NCI-H526 (cell line): ENCODE data around the gene MFAP1.

ENCODE experiments used
- DNase-seq, 2 experiments: peaks; one replicate each; lab custom pipeline; 2025; lab: John Stamatoyannopoulos, UW

Gene MFAP1

GRCh38 chr15:43776101-43776717 lies 48.3 kb downstream of the MFAP1 start:
- peak; percentile 66 to 82 for DNase-seq

GRCh38 chr15:43775411-43775965 lies 49.0 kb downstream of the MFAP1 start:
- peak; percentile 70 to 84 for DNase-seq

GRCh38 chr15:43774062-43774461 lies 50.4 kb downstream of the MFAP1 start:
- DNase-seq = no peak

- no peak for DNase-seq
These were observed 51.9 kb downstream of the MFAP1 start for GRCh38 chr15:43772624-43773023.

- DNase-seq = no peak
These were observed 52.7 kb downstream of the MFAP1 start for GRCh38 chr15:43771816-43772215.

GRCh38 chr15:43769584-43770228 lies 54.8 kb downstream of the MFAP1 start:
- peak in 1 of 2 experiments; percentile 63 for DNase-seq

- DNase-seq = no peak
These were observed 60.6 kb downstream of the MFAP1 start for GRCh38 chr15:43763819-43764446.

GRCh38 chr15:43762824-43763223 lies 61.7 kb downstream of the MFAP1 start:
- no peak for DNase-seq
